ENCODE measurements around the gene TMEM107.
A peak's percentile ranks its signal among the peaks of the same experiment; 100 is the strongest.

TMEM107 gene

DNA sequence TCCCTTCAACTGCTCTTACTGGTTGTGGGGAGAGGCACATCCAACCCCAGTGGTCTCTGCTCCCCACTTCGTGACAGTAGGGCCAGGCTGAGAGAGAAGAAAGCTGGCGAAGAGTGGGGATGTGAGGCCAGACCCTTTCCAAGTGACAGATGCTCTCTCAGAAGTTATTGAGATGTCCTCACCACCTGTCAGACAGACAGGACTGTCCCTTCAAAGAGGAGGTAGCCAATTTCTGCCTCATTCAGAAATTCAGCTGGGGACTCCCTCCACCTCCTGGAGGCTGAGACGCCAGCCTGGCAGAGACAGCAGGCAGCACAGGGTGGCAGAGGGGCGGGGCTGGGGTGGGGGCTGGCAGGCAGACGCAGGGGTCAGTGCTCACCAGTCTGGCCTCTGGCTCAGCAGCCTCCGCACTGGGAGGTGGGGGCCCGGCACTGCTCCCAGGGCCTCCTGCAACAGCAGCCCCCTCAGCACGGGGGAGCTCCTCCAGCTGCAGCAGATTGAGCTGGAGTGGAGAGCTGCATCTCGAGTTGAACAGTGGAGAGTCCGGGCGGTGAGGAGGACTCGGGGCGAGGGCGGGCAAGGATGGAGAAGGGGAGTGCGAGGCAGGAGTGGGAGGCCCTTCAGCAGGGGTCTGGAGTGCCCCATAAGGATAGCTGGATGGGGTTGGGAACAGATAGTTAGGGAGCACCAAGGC is 33.1 kb downstream of the TMEM107 start:
- no peak overlapping the region for H3K27ac ChIP-seq (ENCODE audit: extremely low read depth, low read depth, low read length)
- H3K4me1 ChIP-seq (ENCODE audit: control insufficient read depth, insufficient read depth, low read length): no peaks in the 10 kb centered on the region
- TF ChIP-seq GLIS2 (tag by site-specific recombination; IDR thresholded peaks at IDR 0.05) (0 out of 2 replicates have a peak, but pooled peaks have one; percentile 12), SP2 (tag by site-specific recombination; IDR thresholded peaks at IDR 0.05) (no peak)
- ChIA-PET POLR2A (no interaction called here), CTCF (interaction anchor here (0.7 to 7.1 kb wide), 2 partner anchors 15 to 264 kb away, joined by 3 to 91 read pairs; no protein-coding TSS in a partner anchor)
- peaks cover 0 to 71% of the 10 kb centered on the region in 2 experiments; a peak in 1 of 3 replicates for H3K36me3 ChIP-seq (ENCODE audit: control insufficient read depth in 2 of 2, insufficient read depth in 1 of 2, low read length in 2 of 2)
- no peaks in the 10 kb centered on the region for H3K9me3 ChIP-seq (ENCODE audit: control insufficient read depth, insufficient read depth, low read depth, low read length)
- H3K4me3 ChIP-seq (ENCODE audit: low read depth, low read length): no peak overlapping the region

GRCh38 chr17:8142158-8142886 is 33.9 kb downstream of the TMEM107 start:
- CTCF ChIA-PET: interaction anchor here (0.6 to 7.1 kb wide), 3 partner anchors 16 to 265 kb away, joined by 3 to 91 read pairs (median 6); no protein-coding TSS in a partner anchor
- TF ChIP-seq KLF10 (tag by site-specific recombination; IDR thresholded peaks at IDR 0.05): no peak
- 0 out of 2 replicates have a peak, but pooled peaks have one; percentile 30 for TF ChIP-seq ZBTB6 (tag by site-specific recombination; IDR thresholded peaks at IDR 0.05)
- no peak for TF ChIP-seq ZNF555 (tag by site-specific recombination; conservative IDR thresholded peaks at IDR 0.05)
- TF ChIP-seq, protein P1, sequence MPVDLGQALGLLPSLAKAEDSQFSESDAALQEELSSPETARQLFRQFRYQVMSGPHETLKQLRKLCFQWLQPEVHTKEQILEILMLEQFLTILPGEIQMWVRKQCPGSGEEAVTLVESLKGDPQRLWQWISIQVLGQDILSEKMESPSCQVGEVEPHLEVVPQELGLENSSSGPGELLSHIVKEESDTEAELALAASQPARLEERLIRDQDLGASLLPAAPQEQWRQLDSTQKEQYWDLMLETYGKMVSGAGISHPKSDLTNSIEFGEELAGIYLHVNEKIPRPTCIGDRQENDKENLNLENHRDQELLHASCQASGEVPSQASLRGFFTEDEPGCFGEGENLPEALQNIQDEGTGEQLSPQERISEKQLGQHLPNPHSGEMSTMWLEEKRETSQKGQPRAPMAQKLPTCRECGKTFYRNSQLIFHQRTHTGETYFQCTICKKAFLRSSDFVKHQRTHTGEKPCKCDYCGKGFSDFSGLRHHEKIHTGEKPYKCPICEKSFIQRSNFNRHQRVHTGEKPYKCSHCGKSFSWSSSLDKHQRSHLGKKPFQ (tag by site-specific recombination; IDR thresholded peaks at IDR 0.05): no peak
- POLR2A ChIA-PET: interaction anchor here (0.6 kb wide), 1 partner anchor 132 kb away, joined by 5 read pairs; no protein-coding TSS in a partner anchor
- no peak overlapping the region for H3K27ac ChIP-seq (ENCODE audit: extremely low read depth, low read depth, low read length)
- no peaks in the 10 kb centered on the region for H3K9me3 ChIP-seq (ENCODE audit: control insufficient read depth, insufficient read depth, low read depth, low read length)
- H3K4me3 ChIP-seq (ENCODE audit: low read depth, low read length): no peak overlapping the region
- peaks cover 0 to 64% of the 10 kb centered on the region in 2 experiments; a peak in 1 of 3 replicates for H3K36me3 ChIP-seq (ENCODE audit: control insufficient read depth in 2 of 2, insufficient read depth in 1 of 2, low read length in 2 of 2)
- H3K4me1 ChIP-seq (ENCODE audit: control insufficient read depth, insufficient read depth, low read length): 0 out of 2 replicates have a peak, but pooled peaks cover 4% of the 10 kb centered on the region

DNA sequence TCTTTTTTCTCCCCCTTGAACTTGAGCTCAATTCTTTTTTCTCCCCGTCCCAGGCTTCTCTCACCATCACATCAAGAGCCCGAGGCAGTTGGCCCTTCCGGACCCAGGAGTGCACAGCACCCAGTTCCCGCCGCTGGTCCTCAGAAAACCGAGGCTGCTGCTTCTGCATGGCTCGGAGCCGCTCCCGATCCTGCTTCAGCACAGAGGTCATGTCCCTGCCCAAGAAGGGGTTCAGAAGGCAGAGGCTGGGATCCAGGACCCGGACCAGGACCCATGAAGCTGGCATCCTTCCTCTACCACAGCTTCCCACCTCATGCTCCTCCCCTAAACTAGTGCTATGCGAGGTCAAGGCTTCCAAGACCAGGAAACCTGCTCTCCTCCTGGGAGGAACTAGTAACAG is 34.4 kb downstream of the TMEM107 start:
- CTCF ChIA-PET: interaction anchor here (0.6 to 7.1 kb wide), 3 partner anchors 16 to 211 kb away, joined by 6 to 91 read pairs (median 19); no protein-coding TSS in a partner anchor
- Histone ChIP-seq H3K27ac (ENCODE audit: extremely low read depth, low read depth, low read length) (no peak overlapping the region), H3K36me3 (ENCODE audit: control insufficient read depth in 2 of 2, insufficient read depth in 1 of 2, low read length in 2 of 2) (peaks cover 0 to 58% of the 10 kb centered on the region in 2 experiments; a peak in 1 of 3 replicates), H3K9me3 (ENCODE audit: control insufficient read depth, insufficient read depth, low read depth, low read length) (no peaks in the 10 kb centered on the region), H3K4me1 (ENCODE audit: control insufficient read depth, insufficient read depth, low read length) (0 out of 2 replicates have a peak, but pooled peaks cover 4% of the 10 kb centered on the region), H3K4me3 (ENCODE audit: low read depth, low read length) (no peak overlapping the region)
- POLR2A ChIA-PET: interaction anchor here (0.6 to 4.5 kb wide), 2 partner anchors 16 to 131 kb away, joined by 5 to 31 read pairs; no protein-coding TSS in a partner anchor
- TF ChIP-seq ZBTB17 (tag by site-specific recombination; IDR thresholded peaks at IDR 0.05) (no peak), ZNF660 (tag by site-specific recombination; IDR thresholded peaks at IDR 0.05) (no peak), ZNF707 (tag by site-specific recombination; IDR thresholded peaks at IDR 0.05) (no peak), ZNF211 (tag by site-specific recombination; IDR thresholded peaks at IDR 0.05; ENCODE audit: low read depth) (no peak), ZNF473 (tag by site-specific recombination; IDR thresholded peaks at IDR 0.05) (no peak), ZNF239 (tag by site-specific recombination; IDR thresholded peaks at IDR 0.05) (no peak), HOXA7 (CRISPR knock-in tag; IDR thresholded peaks at IDR 0.05; ENCODE audit: borderline replicate concordance) (no peak), ZNF2 (tag by site-specific recombination; IDR thresholded peaks at IDR 0.05) (no peak), ZNF184 (tag by site-specific recombination; IDR thresholded peaks at IDR 0.05) (no peak), OSR2 (tag by site-specific recombination; IDR thresholded peaks at IDR 0.05) (no peak), ZNF274 (IDR thresholded peaks at IDR 0.05; ENCODE audit: low read length) (no peak), ZNF274 (tag by site-specific recombination; IDR thresholded peaks at IDR 0.05; ENCODE audit: borderline replicate concordance) (no peak), ZNF513 (tag by site-specific recombination; IDR thresholded peaks at IDR 0.05) (no peak), ZNF391 (tag by site-specific recombination; IDR thresholded peaks at IDR 0.05; ENCODE audit: borderline replicate concordance, low read depth) (no peak), REPIN1 (tag by site-specific recombination; IDR thresholded peaks at IDR 0.05; ENCODE audit: low read depth) (no peak)
- TF ChIP-seq, protein P2, sequence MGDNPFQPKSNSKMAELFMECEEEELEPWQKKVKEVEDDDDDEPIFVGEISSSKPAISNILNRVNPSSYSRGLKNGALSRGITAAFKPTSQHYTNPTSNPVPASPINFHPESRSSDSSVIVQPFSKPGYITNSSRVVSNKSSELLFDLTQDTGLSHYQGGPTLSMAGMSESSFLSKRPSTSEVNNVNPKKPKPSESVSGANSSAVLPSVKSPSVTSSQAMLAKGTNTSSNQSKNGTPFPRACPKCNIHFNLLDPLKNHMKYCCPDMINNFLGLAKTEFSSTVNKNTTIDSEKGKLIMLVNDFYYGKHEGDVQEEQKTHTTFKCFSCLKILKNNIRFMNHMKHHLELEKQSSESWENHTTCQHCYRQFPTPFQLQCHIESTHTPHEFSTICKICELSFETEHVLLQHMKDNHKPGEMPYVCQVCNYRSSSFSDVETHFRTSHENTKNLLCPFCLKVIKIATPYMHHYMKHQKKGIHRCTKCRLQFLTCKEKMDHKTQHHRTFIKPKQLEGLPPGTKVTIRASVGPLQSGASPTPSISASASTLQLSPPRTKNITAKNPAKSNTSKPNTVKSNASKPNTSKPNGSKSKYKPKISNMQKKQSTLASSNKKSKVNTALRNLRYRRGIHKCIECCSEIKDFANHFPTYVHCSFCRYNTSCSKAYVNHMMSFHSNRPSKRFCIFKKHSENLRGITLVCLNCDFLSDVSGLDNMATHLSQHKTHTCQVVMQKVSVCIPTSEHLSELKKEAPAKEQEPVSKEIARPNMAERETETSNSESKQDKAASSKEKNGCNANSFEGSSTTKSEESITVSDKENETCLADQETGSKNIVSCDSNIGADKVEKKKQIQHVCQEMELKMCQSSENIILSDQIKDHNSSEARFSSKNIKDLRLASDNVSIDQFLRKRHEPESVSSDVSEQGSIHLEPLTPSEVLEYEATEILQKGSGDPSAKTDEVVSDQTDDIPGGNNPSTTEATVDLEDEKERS (tag by site-specific recombination; IDR thresholded peaks at IDR 0.05): no peak
